ENCODE results near the gene SOX5. TPM values are rescaled to one million over a fixed set of nuclear protein-coding genes. Genes with fewer than 3 reads are reported as not detected.

Gene SOX5
- total and polyA plus RNA-seq, 2 of the 8 experiments (the other 6 are each of a cell fraction or from before 2014, with no cell fraction given): 2.2 to 2.6 TPM

DNA sequence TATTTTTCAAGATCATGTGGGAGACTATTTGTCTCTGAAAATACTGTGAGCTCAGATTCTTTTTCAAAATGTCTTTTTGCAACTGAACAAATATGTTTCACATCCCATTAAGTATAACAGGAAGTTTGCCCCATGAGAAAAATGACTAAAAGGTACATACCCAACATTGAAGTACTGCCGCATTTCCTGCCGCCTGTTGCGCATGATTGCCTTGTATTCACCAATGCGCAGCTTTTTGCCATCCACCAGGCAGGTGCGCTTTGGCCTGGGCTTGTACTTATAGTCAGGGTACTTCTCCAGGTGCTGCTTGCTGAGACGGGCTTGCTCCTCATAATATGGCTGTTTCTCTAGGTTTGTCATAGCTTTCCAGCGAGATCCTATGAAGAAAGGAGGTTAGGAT lies 413.2 kb downstream of the SOX5 start (continued):
- TF ChIP-seq CHD7 (IDR thresholded peaks at IDR 0.05; ENCODE audit: insufficient replicate concordance, low read length) (no peak), NRF1 (IDR thresholded peaks at IDR 0.05; ENCODE audit: low read depth, low read length) (no peak), RBBP5 (IDR thresholded peaks at IDR 0.05; ENCODE audit: borderline replicate concordance, low read depth, low read length) (no peak), EP300 (IDR thresholded peaks at IDR 0.05; ENCODE audit: borderline replicate concordance in 1 of 2, low read depth in 2 of 2, low read length in 2 of 2) (no peak), KDM5A (IDR thresholded peaks at IDR 0.05; ENCODE audit: low read length) (no peak), POLR2AphosphoS5 (IDR thresholded peaks at IDR 0.05; ENCODE audit: low read depth, low read length) (no peak), PHF8 (conservative IDR thresholded peaks at IDR 0.05; ENCODE audit: low read depth, low read length) (no peak), CEBPB (IDR thresholded peaks at IDR 0.05; ENCODE audit: low read depth, low read length) (no peak), HDAC6 (IDR thresholded peaks at IDR 0.05; ENCODE audit: low read depth, low read length) (no peak)
